ENCODE measurements around the gene GSK3B. TPM values are rescaled to one million over a fixed set of nuclear protein-coding genes. Genes with fewer than 3 reads are reported as not detected.

The GSK3B gene
- total RNA-seq, 2 donors from 2014 or later, result 36.7 to 47.9 TPM

DNA sequence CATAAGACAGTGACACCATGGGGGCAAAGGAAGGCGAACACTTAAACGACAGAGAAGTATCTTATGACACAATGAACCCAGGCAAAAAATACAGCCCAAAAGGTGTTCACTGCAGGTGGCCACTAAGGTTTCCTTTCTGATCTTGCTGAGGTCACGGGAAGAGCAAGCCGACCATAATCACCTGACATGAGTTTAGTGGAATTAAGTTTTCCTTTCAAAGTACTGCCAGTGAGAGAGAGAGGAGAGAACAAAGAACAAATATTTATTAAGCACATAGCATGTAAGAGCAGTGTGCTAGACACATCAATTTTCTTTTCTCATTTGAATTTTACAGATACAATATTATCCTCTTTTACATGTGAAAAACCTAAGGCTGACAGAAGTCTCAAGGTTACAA is 210.1 kb downstream of the GSK3B start:
- no peak for DNase-seq (ENCODE audit: low spot score)
- H3K9me3 ChIP-seq, result no peaks in the 10 kb centered on the region
- H3K36me3 ChIP-seq, result no peaks in the 10 kb centered on the region
- no peak overlapping the region for H3K4me3 ChIP-seq
- H3K27me3 ChIP-seq (replicated peaks; ENCODE audit: insufficient read depth), result no peaks in the 10 kb centered on the region
- no peak for TF ChIP-seq POLR2A (IDR thresholded peaks at IDR 0.05)
- no peak for TF ChIP-seq POLR2AphosphoS5 (IDR thresholded peaks at IDR 0.05)
- TF ChIP-seq, protein P1, sequence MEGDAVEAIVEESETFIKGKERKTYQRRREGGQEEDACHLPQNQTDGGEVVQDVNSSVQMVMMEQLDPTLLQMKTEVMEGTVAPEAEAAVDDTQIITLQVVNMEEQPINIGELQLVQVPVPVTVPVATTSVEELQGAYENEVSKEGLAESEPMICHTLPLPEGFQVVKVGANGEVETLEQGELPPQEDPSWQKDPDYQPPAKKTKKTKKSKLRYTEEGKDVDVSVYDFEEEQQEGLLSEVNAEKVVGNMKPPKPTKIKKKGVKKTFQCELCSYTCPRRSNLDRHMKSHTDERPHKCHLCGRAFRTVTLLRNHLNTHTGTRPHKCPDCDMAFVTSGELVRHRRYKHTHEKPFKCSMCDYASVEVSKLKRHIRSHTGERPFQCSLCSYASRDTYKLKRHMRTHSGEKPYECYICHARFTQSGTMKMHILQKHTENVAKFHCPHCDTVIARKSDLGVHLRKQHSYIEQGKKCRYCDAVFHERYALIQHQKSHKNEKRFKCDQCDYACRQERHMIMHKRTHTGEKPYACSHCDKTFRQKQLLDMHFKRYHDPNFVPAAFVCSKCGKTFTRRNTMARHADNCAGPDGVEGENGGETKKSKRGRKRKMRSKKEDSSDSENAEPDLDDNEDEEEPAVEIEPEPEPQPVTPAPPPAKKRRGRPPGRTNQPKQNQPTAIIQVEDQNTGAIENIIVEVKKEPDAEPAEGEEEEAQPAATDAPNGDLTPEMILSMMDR (IDR thresholded peaks at IDR 0.05), result no peak
- no peaks in the 10 kb centered on the region for H3K4me1 ChIP-seq (replicated peaks)
- intact Hi-C loops (cut with DNase I), result no loop called here
- H3K27ac ChIP-seq, result no peak overlapping the region
- WGBS, result 88% methylated on average over 4 of the region's 4 CpGs

DNA sequence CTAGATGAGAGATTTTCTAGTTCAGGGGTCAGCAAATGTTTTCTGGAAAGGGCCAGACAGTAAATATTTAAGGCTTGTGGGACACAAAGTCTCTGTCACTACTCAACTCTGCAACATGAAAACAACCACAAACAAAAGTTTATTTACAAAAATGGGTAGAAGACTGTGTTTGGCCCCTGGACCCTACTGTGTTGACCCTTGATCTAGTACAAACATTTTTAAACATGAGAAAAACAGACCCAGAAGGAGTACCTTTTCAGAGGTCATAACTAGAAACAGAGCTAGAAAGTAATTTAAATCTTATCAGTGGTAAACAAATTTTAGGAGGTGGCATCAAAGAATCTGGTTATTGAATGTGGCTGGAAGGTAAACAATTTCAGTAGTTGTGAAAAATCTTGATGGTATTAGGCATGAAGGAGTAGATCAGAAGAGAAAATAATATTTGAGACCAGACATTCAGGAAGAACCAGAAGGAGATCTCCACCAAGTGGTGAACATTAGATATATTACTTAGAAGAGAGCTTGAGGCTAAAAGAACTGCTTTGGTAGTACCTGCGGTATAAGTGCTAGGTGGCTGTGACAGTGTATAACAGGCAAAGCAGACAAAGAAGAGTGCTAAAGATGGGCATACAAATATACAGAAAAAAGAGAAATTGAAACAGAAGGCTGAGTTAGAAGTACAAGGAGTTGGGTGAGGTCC is 210.6 kb downstream of the GSK3B start:
- Histone ChIP-seq H3K4me1 (replicated peaks) (no peaks in the 10 kb centered on the region), H3K27me3 (replicated peaks; ENCODE audit: insufficient read depth) (no peaks in the 10 kb centered on the region), H3K36me3 (no peaks in the 10 kb centered on the region), H3K9me3 (no peaks in the 10 kb centered on the region), H3K27ac (no peak overlapping the region), H3K4me3 (no peak overlapping the region)
- intact Hi-C loops (cut with DNase I), result no loop called here
- DNase-seq (ENCODE audit: low spot score), result no peak
- 97% methylated on average over 1 of the region's 1 CpG for WGBS
- TF ChIP-seq, protein P1 (IDR thresholded peaks at IDR 0.05), result no peak
- TF ChIP-seq POLR2AphosphoS5 (IDR thresholded peaks at IDR 0.05), result no peak
- no peak for TF ChIP-seq POLR2A (IDR thresholded peaks at IDR 0.05)

DNA sequence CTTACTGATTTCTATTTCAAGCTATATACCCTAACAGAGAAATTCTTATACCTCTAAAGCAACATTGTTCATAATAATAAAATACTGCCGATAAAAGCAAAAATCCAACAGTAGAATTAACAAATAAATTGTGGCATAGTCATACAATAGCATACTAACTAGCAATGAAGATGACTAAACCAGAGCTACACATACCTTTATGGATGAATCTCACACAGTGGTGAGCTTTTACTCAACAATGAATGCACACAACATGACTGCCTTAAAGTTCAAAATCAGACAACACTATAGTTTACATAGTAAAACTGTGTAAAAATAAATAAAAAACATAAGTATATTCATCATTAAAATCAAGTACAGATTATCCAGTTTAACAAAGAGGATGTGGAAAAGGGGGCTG is 213.3 kb downstream of the GSK3B start:
- Histone ChIP-seq H3K9me3 (no peaks in the 10 kb centered on the region), H3K4me3 (no peak overlapping the region), H3K27ac (no peak overlapping the region), H3K27me3 (replicated peaks; ENCODE audit: insufficient read depth) (no peaks in the 10 kb centered on the region), H3K36me3 (no peaks in the 10 kb centered on the region), H3K4me1 (replicated peaks) (no peaks in the 10 kb centered on the region)
- intact Hi-C loops (cut with DNase I), result no loop called here
- no peak for DNase-seq (ENCODE audit: low spot score)
- TF ChIP-seq POLR2A (IDR thresholded peaks at IDR 0.05) (no peak), POLR2AphosphoS5 (IDR thresholded peaks at IDR 0.05) (no peak)
- TF ChIP-seq, protein P1 (IDR thresholded peaks at IDR 0.05), result no peak
- 97% methylated on average over 1 of the region's 1 CpG for WGBS

DNA sequence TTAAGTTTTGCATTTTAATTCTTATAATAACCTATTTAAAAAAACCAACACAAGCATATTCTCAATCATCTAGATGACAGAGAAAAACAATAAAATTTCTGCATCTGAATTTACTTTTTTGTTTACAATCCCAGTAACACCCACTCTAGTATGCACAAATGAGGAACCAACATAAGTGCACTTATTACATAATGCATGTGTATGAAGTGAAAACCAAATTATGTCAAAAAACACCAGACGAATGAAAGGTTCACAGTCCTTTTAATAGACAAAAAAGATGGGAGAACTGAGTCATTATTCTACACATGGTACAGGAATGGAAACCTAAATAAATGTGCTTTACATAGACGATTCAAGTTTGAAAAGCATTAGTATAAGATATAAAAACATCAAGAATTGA is 220.6 kb downstream of the GSK3B start:
- TF ChIP-seq POLR2A (IDR thresholded peaks at IDR 0.05) (no peak), POLR2AphosphoS5 (IDR thresholded peaks at IDR 0.05) (no peak)
- TF ChIP-seq, protein P1 (IDR thresholded peaks at IDR 0.05), result no peak
- no peaks in the 10 kb centered on the region for H3K36me3 ChIP-seq
- no peak for DNase-seq (ENCODE audit: low spot score)
- H3K4me3 ChIP-seq, result no peak overlapping the region
- H3K27me3 ChIP-seq (replicated peaks; ENCODE audit: insufficient read depth), result no peaks in the 10 kb centered on the region
- H3K4me1 ChIP-seq (replicated peaks), result no peaks in the 10 kb centered on the region
- intact Hi-C loops (cut with DNase I), result no loop called here
- no peak overlapping the region for H3K27ac ChIP-seq
- no peaks in the 10 kb centered on the region for H3K9me3 ChIP-seq
- 83% methylated on average over 2 of the region's 2 CpGs for WGBS

DNA sequence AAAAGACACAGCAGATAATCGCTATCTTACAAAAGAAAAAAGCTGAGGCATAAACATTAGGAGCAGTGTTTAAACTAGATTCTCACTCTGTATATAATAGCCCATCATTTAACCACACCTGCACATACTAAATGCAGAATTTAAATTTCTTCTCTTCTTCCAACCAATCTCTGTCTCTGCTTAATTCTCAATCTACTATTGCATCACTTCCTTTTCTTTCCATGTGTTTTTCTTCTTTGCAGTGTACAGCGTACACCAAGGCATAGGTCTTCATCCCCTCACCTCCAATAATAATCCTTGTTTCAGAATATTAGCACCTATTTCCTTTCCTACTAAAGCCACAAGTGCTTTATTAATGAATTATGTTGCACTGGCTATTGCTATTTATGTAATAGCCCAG is 221.5 kb downstream of the GSK3B start:
- no peak for DNase-seq (ENCODE audit: low spot score)
- intact Hi-C loops (cut with DNase I), result no loop called here
- WGBS, result 99% methylated on average over 2 of the region's 2 CpGs
- Histone ChIP-seq H3K4me1 (replicated peaks) (no peaks in the 10 kb centered on the region), H3K4me3 (no peak overlapping the region), H3K36me3 (no peaks in the 10 kb centered on the region), H3K27ac (no peak overlapping the region), H3K27me3 (replicated peaks; ENCODE audit: insufficient read depth) (no peaks in the 10 kb centered on the region), H3K9me3 (no peaks in the 10 kb centered on the region)
- TF ChIP-seq POLR2A (IDR thresholded peaks at IDR 0.05) (no peak), POLR2AphosphoS5 (IDR thresholded peaks at IDR 0.05) (no peak)
- TF ChIP-seq, protein P1 (IDR thresholded peaks at IDR 0.05), result no peak

Measured in prostate gland (tissue), 2 donors.